OCI-LY1 (cell line): ENCODE results near the gene CETP.
"Not testable (repeated sequence)": the region's sequence is repeated elsewhere in the genome, so short reads cannot be mapped to it uniquely, and the experiment has no call there.

Source experiments
- H2AFZ ChIP-seq: fragments of 200-600 bp; sonication (generic), shearing (Covaris generic); 2 replicates; pipeline ENCODE4 v1.6.0; 2014; ENCODE audit warnings: antibody characterized with exemption, mild to moderate bottlenecking, low read length
- H3F3A ChIP-seq: fragments of 200-600 bp; sonication (generic), shearing (Covaris generic); 2 replicates; pipeline ENCODE4 v1.6.0; 2014; ENCODE audit warnings: mild to moderate bottlenecking, antibody characterized with exemption, low read length, moderate library complexity; ENCODE audit not compliant: insufficient read depth
- H3K27ac ChIP-seq: fragments of 200-600 bp; sonication (generic); 2 replicates; pipeline ENCODE4 v1.5.1; 2014; ENCODE audit warnings: low read length, mixed run types, mild to moderate bottlenecking, low read depth; ENCODE audit not compliant: poor library complexity, severe bottlenecking
- H3K27me3 ChIP-seq: fragments of 200-600 bp; sonication (generic); 2 replicates; pipeline ENCODE4 v1.6.0; 2014; ENCODE audit warnings: antibody characterized with exemption, mild to moderate bottlenecking, low read length, moderate library complexity; ENCODE audit not compliant: insufficient read depth
- H3K36me3 ChIP-seq: fragments of 200-600 bp; sonication (generic); 2 replicates; pipeline ENCODE4 v1.6.1; 2014; ENCODE audit warnings: mild to moderate bottlenecking, antibody characterized with exemption, low read length, moderate library complexity, mixed read lengths; ENCODE audit not compliant: insufficient read depth
- H3K4me1 ChIP-seq: fragments of 200-600 bp; sonication (generic); 2 replicates; pipeline ENCODE4 v1.5.1; 2014; ENCODE audit warnings: mild to moderate bottlenecking, low read length, moderate library complexity; ENCODE audit not compliant: insufficient read depth, severe bottlenecking
- H3K4me2 ChIP-seq: fragments of 200-600 bp; sonication (generic), shearing (Covaris generic); 2 replicates; pipeline ENCODE4 v1.6.1; 2014; ENCODE audit warnings: low read length
- H3K4me3 ChIP-seq: fragments of 200-600 bp; sonication (generic); 2 replicates; pipeline ENCODE4 v1.5.1; 2014; ENCODE audit warnings: low read length, low read depth, mild to moderate bottlenecking, mixed read lengths; ENCODE audit not compliant: poor library complexity, severe bottlenecking
- H3K79me2 ChIP-seq: fragments of 200-600 bp; shearing (Covaris generic); 2 replicates; pipeline ENCODE4 v1.6.1; 2016; ENCODE audit warnings: mixed run types, low read length, mixed read lengths; ENCODE audit not compliant: insufficient read depth
- H3K9ac ChIP-seq: fragments of 200-600 bp; sonication (generic), shearing (Covaris generic); 2 replicates; pipeline ENCODE4 v1.6.1; 2014; ENCODE audit warnings: mild to moderate bottlenecking, low read length, mixed read lengths
- H3K9me2 ChIP-seq: fragments of 200-600 bp; sonication (generic), shearing (Covaris generic); 2 replicates; pipeline ENCODE4 v1.6.1; 2014; ENCODE audit warnings: low read depth, mild to moderate bottlenecking, low read length, mixed read lengths
- H3K9me3 ChIP-seq: fragments of 200-600 bp; shearing (Covaris generic); 2 replicates; pipeline ENCODE4 v1.6.1; 2014; ENCODE audit warnings: low read length, mixed read lengths
- H4K20me1 ChIP-seq: fragments of 200-600 bp; sonication (generic), shearing (Covaris generic); 2 replicates; pipeline ENCODE4 v1.6.0; 2016; ENCODE audit warnings: mild to moderate bottlenecking, low read length; ENCODE audit not compliant: insufficient read depth
- CTCF ChIP-seq: fragments of 200-600 bp; sonication (generic), shearing (Covaris generic); IDR thresholded peaks from 2 replicates; pipeline ENCODE4 v1.5.1; 2017; ENCODE audit warnings: mild to moderate bottlenecking, antibody characterized with exemption, low read length, moderate library complexity, mixed read lengths
- EZH2 ChIP-seq: fragments of 200-600 bp; sonication (generic), shearing (Covaris generic); IDR thresholded peaks from 2 replicates; pipeline ENCODE4 v1.8.0; 2017; ENCODE audit warnings: borderline replicate concordance, mixed run types, mild to moderate bottlenecking, antibody characterized with exemption, low read length, moderate library complexity, mixed read lengths

Gene CETP

GRCh38 chr16:57001026-57001679 is 39.4 kb downstream of the CETP start:
- Histone ChIP-seq H3K9ac (no peak overlapping the region), H3K79me2 (no peaks in the 10 kb centered on the region), H3K27ac (no peak overlapping the region), H3K27me3 (peaks cover 13% of the 10 kb centered on the region; the same call in 1 of the 2 replicates), H4K20me1 (no peaks in the 10 kb centered on the region), H3K4me2 (no peak overlapping the region), H3F3A (no peaks in the 10 kb centered on the region), H3K4me1 (peaks cover 11% of the 10 kb centered on the region), H3K36me3 (no peaks in the 10 kb centered on the region), H3K4me3 (no peak overlapping the region), H2AFZ (no peak overlapping the region), H3K9me3 (no peaks in the 10 kb centered on the region), H3K9me2 (no peaks in the 10 kb centered on the region)
- TF ChIP-seq CTCF (no peak), EZH2 (no peak)

- H2AFZ ChIP-seq = no peak overlapping the region
- H4K20me1 ChIP-seq = no peaks in the 10 kb centered on the region
- TF ChIP-seq CTCF (no peak), EZH2 (no peak)
- no peak overlapping the region for H3K9ac ChIP-seq
- H3K27me3 ChIP-seq = peaks cover 13% of the 10 kb centered on the region; the same call in 1 of the 2 replicates
- no peaks in the 10 kb centered on the region for H3K9me3 ChIP-seq
- H3K79me2 ChIP-seq = no peaks in the 10 kb centered on the region
- H3K9me2 ChIP-seq = no peaks in the 10 kb centered on the region
- H3K4me1 ChIP-seq = peaks cover 11% of the 10 kb centered on the region
- H3K4me2 ChIP-seq = no peak overlapping the region; the same call in 1 of the 2 replicates
- H3K27ac ChIP-seq = no peak overlapping the region
- H3K36me3 ChIP-seq = no peaks in the 10 kb centered on the region
- H3F3A ChIP-seq = no peaks in the 10 kb centered on the region
- H3K4me3 ChIP-seq = no peak overlapping the region
These were observed 42.0 kb downstream of the CETP start for GRCh38 chr16:57003439-57004386.

GRCh38 chr16:57004387-57005250 is 42.9 kb downstream of the CETP start:
- Histone ChIP-seq H3K27ac (no peak overlapping the region), H3K9me2 (no peaks in the 10 kb centered on the region), H3K4me3 (no peak overlapping the region), H4K20me1 (no peaks in the 10 kb centered on the region), H3K4me1 (peaks cover 11% of the 10 kb centered on the region), H3K9me3 (no peaks in the 10 kb centered on the region), H3K9ac (no peak overlapping the region), H3K27me3 (peaks cover 13% of the 10 kb centered on the region; the same call in 1 of the 2 replicates), H3F3A (no peaks in the 10 kb centered on the region), H3K4me2 (no peak overlapping the region), H2AFZ (no peak overlapping the region), H3K79me2 (no peaks in the 10 kb centered on the region), H3K36me3 (no peaks in the 10 kb centered on the region)
- TF ChIP-seq CTCF (no peak), EZH2 (no peak)

- H3K9me3 ChIP-seq, H3K36me3 ChIP-seq, H3K4me3 ChIP-seq, H2AFZ ChIP-seq, H4K20me1 ChIP-seq, H3K9me2 ChIP-seq, H3K4me2 ChIP-seq, H3F3A ChIP-seq, H3K27ac ChIP-seq, H3K9ac ChIP-seq, H3K79me2 ChIP-seq: not testable (repeated sequence)
- peaks cover 13% of the 10 kb centered on the region; the same call in 1 of the 2 replicates for H3K27me3 ChIP-seq
- peaks cover 11% of the 10 kb centered on the region for H3K4me1 ChIP-seq
These were observed 43.8 kb downstream of the CETP start for GRCh38 chr16:57005597-57005996.
